GM20000 (cell line): ENCODE measurements around the gene FBXO42.

Experiments
- DNase-seq: peaks from one replicate; pipeline ENCODE4 v3.0.0; 2012; ENCODE audit warnings: low spot score
- CTCF ChIP-seq: IDR thresholded peaks from 2 replicates; pipeline ENCODE4 v1.5.1; 2012; ENCODE audit warnings: mild to moderate bottlenecking, control low read depth; ENCODE audit errors: extremely low read depth, missing control alignments

FBXO42 gene

GRCh38 chr1:16392740-16393569, 40.7 kb upstream of the FBXO42 start:
- no peak for DNase-seq

GRCh38 chr1:16391411-16391810, 39.1 kb upstream of the FBXO42 start:
- no peak for TF ChIP-seq CTCF
- no peak for DNase-seq

More at GRCh38 chr1:16392740-16393569, 40.7 kb upstream of the FBXO42 start:
- no peak for TF ChIP-seq CTCF

GRCh38 chr1:16387201-16388188, 35.2 kb upstream of the FBXO42 start:
- no peak for TF ChIP-seq CTCF
- peak; percentile 31 for DNase-seq

- TF ChIP-seq CTCF: no peak
- no peak for DNase-seq
Measured at GRCh38 chr1:16386454-16387113, 34.3 kb upstream of the FBXO42 start.

GRCh38 chr1:16385659-16386453, 33.6 kb upstream of the FBXO42 start:
- TF ChIP-seq CTCF: no peak
- DNase-seq: no peak

GRCh38 chr1:16383888-16384287, 31.6 kb upstream of the FBXO42 start:
- no peak for DNase-seq
- TF ChIP-seq CTCF: no peak
